H1 (cell line): ENCODE data around the gene SPINK9. TPM values are rescaled to one million over a fixed set of nuclear protein-coding genes. Genes with fewer than 3 reads are reported as not detected.

ENCODE experiments used
- CTCF ChIA-PET: fragments of 300-600 bp; sonication (Branson Sonifier 250); formaldehyde crosslinking; loops from one replicate; lab custom pipeline; 2021; ENCODE audit not compliant: partially characterized antibody; lab: Charles Lee
- POLR2A ChIA-PET: fragments of 300-600 bp; sonication (Branson Sonifier 250); formaldehyde crosslinking; loops from one replicate; lab custom pipeline; 2021; ENCODE audit warnings: inconsistent platforms; ENCODE audit not compliant: partially characterized antibody; lab: Charles Lee
- DNase-seq, 2 experiments: peaks; one replicate each; pipeline versions ENCODE4 v3.0.0 to v3.0.0-alpha.2; 2010 to 2022; ENCODE audit warnings: low spot score in 2 of 2, low read depth in 1 of 2, mixed read lengths in 1 of 2
- FAIRE-seq: peaks from 2 replicates; lab custom pipeline; 2011; peaks lifted over from hg19 to GRCh38; lab: Jason Lieb, UNC
- H2AFZ ChIP-seq: 2 replicates; pipeline ENCODE4 v1.8.1; 2012; ENCODE audit warnings: low read length, inconsistent platforms
- H2AK5ac ChIP-seq: 2 replicates; pipeline ENCODE4 v1.6.1; 2013; ENCODE audit warnings: low read depth, low read length
- H2BK120ac ChIP-seq: replicated peaks from 2 replicates; pipeline ENCODE3; 2013; ENCODE audit warnings: low read depth, low read length, inconsistent platforms
- H2BK12ac ChIP-seq: 2 replicates; pipeline ENCODE4 v1.6.1; 2013; ENCODE audit warnings: low read depth, low read length
- H2BK15ac ChIP-seq: 2 replicates; pipeline ENCODE4 v1.6.1; 2013; ENCODE audit warnings: low read length
- H2BK20ac ChIP-seq: 2 replicates; pipeline ENCODE4 v1.6.1; 2013; ENCODE audit warnings: low read length
- H2BK5ac ChIP-seq: 2 replicates; pipeline ENCODE4 v1.6.1; 2013; ENCODE audit warnings: low read depth, low read length
- H3K14ac ChIP-seq: 2 replicates; pipeline ENCODE4 v1.6.1; 2013; ENCODE audit warnings: inconsistent platforms; ENCODE audit not compliant: insufficient read length
- H3K18ac ChIP-seq: 2 replicates; pipeline ENCODE4 v1.6.1; 2013; ENCODE audit warnings: low read length; ENCODE audit errors: extremely low read depth
- H3K23ac ChIP-seq: 2 replicates; pipeline ENCODE4 v1.6.1; 2013; ENCODE audit warnings: inconsistent platforms; ENCODE audit not compliant: insufficient read length
- H3K23me2 ChIP-seq: 2 replicates; pipeline ENCODE4 v1.6.1; 2013; ENCODE audit warnings: low read depth, low read length
- H3K27ac ChIP-seq: 2 replicates; pipeline ENCODE4 v1.6.1; 2011; ENCODE audit warnings: low read depth, low read length, inconsistent platforms
- H3K27me3 ChIP-seq, 4 experiments: replicated peaks in 1 of 4; 1 replicate in 1 of 4; 2 replicates in 3 of 4; pipeline versions ENCODE4 v1.6.1 to v1.8.1; 2011 to 2013; ENCODE audit warnings: low read length in 3 of 4, mild to moderate bottlenecking in 3 of 4, inconsistent platforms in 2 of 4, mixed read lengths in 2 of 4, moderate library complexity in 1 of 4; ENCODE audit not compliant: control insufficient read depth in 3 of 4, insufficient read depth in 3 of 4; ENCODE audit errors: extremely low read depth in 1 of 4
- H3K36me3 ChIP-seq, 4 experiments: 2 replicates each; pipeline versions ENCODE4 v1.6.1 to v1.8.1; 2011 to 2013; ENCODE audit warnings: mild to moderate bottlenecking in 4 of 4, low read length in 3 of 4, moderate library complexity in 2 of 4, control low read depth in 1 of 4, inconsistent platforms in 1 of 4; ENCODE audit not compliant: insufficient read depth in 4 of 4, control insufficient read depth in 2 of 4
- H3K4ac ChIP-seq: replicated peaks from 2 replicates; pipeline ENCODE3; 2013; ENCODE audit warnings: low read length, low read depth, mixed read lengths, inconsistent platforms; ENCODE audit not compliant: insufficient read length
- H3K4me1 ChIP-seq, 4 experiments: replicated peaks in 1 of 4; 1 replicate in 1 of 4; 2 replicates in 3 of 4; pipeline versions ENCODE4 v1.6.1 to v1.8.1; 2011 to 2013; ENCODE audit warnings: low read length in 3 of 4, inconsistent platforms in 2 of 4, mixed read lengths in 1 of 4; ENCODE audit not compliant: insufficient read depth in 4 of 4, control insufficient read depth in 3 of 4
- H3K4me2 ChIP-seq, 2 experiments: 2 replicates each; pipeline versions ENCODE4 v1.6.1 to v1.8.1; 2011 to 2013; ENCODE audit warnings: low read depth in 2 of 2, low read length in 2 of 2, control low read depth in 1 of 2, inconsistent platforms in 1 of 2, mild to moderate bottlenecking in 1 of 2; ENCODE audit not compliant: insufficient read depth in 1 of 2
- H3K4me3 ChIP-seq, 4 experiments: fragments of 200-600, 300-600 bp in 1 of 4; sonication (generic), shearing (Covaris generic), sonication (Bioruptor Twin) in 1 of 4; 2 replicates each; pipeline versions ENCODE4 v1.5.1 to v1.8.1; 2011 to 2016; ENCODE audit warnings: low read length in 4 of 4, low read depth in 3 of 4, control low read depth in 2 of 4, inconsistent platforms in 2 of 4, mild to moderate bottlenecking in 2 of 4, mixed read lengths in 1 of 4, moderate library complexity in 1 of 4; ENCODE audit not compliant: insufficient read depth in 2 of 4; ENCODE audit errors: extremely low read depth in 1 of 4
- H3K56ac ChIP-seq: replicated peaks from 2 replicates; pipeline ENCODE3; 2013; ENCODE audit warnings: low read depth, mild to moderate bottlenecking, mixed read lengths, low read length, inconsistent platforms; ENCODE audit not compliant: insufficient read length
- H3K79me1 ChIP-seq: 2 replicates; pipeline ENCODE4 v1.6.1; 2013; ENCODE audit warnings: low read depth, low read length, control low read depth
- H3K79me2 ChIP-seq, 2 experiments: 2 replicates each; pipeline versions ENCODE4 v1.6.1 to v1.8.1; 2012 to 2013; ENCODE audit warnings: low read length in 2 of 2, mild to moderate bottlenecking in 2 of 2, inconsistent platforms in 1 of 2; ENCODE audit not compliant: insufficient read depth in 2 of 2, control insufficient read depth in 1 of 2
- H3K9ac ChIP-seq, 4 experiments: replicated peaks in 1 of 4; 1 replicate in 1 of 4; 2 replicates in 3 of 4; pipeline versions ENCODE4 v1.6.1 to v1.8.1; 2011 to 2013; ENCODE audit warnings: low read depth in 3 of 4, low read length in 3 of 4, control low read depth in 2 of 4, mild to moderate bottlenecking in 2 of 4, moderate library complexity in 2 of 4, inconsistent platforms in 1 of 4; ENCODE audit errors: extremely low read depth in 1 of 4
- H3K9me3 ChIP-seq, 2 experiments: 2 replicates each; pipeline versions ENCODE4 v1.6.1 to v1.8.1; 2012 to 2013; ENCODE audit warnings: mild to moderate bottlenecking in 2 of 2, moderate library complexity in 2 of 2, control low read depth in 1 of 2, inconsistent platforms in 1 of 2, low read depth in 1 of 2, low read length in 1 of 2, mixed read lengths in 1 of 2; ENCODE audit not compliant: insufficient read depth in 2 of 2
- H4K20me1 ChIP-seq, 2 experiments: replicated peaks in 1 of 2; 2 replicates each; pipeline versions ENCODE3 to v1.8.1; 2011 to 2013; ENCODE audit warnings: inconsistent platforms in 2 of 2, low read length in 2 of 2, mild to moderate bottlenecking in 1 of 2; ENCODE audit not compliant: insufficient read depth in 2 of 2, control insufficient read depth in 1 of 2
- H4K5ac ChIP-seq: 2 replicates; pipeline ENCODE4 v1.6.1; 2013; ENCODE audit warnings: low read length, low read depth, mixed read lengths, inconsistent platforms; ENCODE audit not compliant: insufficient read length
- H4K8ac ChIP-seq: 2 replicates; pipeline ENCODE4 v1.8.0; 2013; ENCODE audit warnings: mild to moderate bottlenecking, moderate library complexity, low read length, inconsistent platforms; ENCODE audit not compliant: insufficient read depth; ENCODE audit errors: extremely low read depth
- H4K91ac ChIP-seq: replicated peaks from 2 replicates; pipeline ENCODE3; 2013; ENCODE audit warnings: low read length, mixed read lengths, inconsistent platforms; ENCODE audit not compliant: insufficient read length
- JUND ChIP-seq: IDR thresholded peaks from 2 replicates; pipeline ENCODE4 v1.6.1; 2011; ENCODE audit warnings: mild to moderate bottlenecking, improper control_type of control experiment, low read length
- KDM5A ChIP-seq: fragments of 200-600 bp; IDR thresholded peaks from 2 replicates; pipeline ENCODE4 v1.7.1; 2012; ENCODE audit warnings: mild to moderate bottlenecking, low read length, inconsistent platforms, mixed read lengths
- MAFK ChIP-seq: IDR thresholded peaks from 2 replicates; pipeline ENCODE4 v1.6.1; 2012; ENCODE audit warnings: low read depth, mild to moderate bottlenecking, improper control_type of control experiment, low read length
- POLR2AphosphoS5 ChIP-seq: IDR thresholded peaks from 2 replicates; pipeline ENCODE4 v1.6.1; 2011; ENCODE audit warnings: low read depth, low read length
- SP2 ChIP-seq: IDR thresholded peaks from 2 replicates; pipeline ENCODE4 v1.6.1; 2012; ENCODE audit warnings: mild to moderate bottlenecking, low read length, inconsistent platforms
- SRF ChIP-seq: IDR thresholded peaks from 2 replicates; pipeline ENCODE4 v1.6.1; 2011; ENCODE audit warnings: mild to moderate bottlenecking, low read depth, low read length, moderate library complexity
- TBP ChIP-seq: IDR thresholded peaks from 2 replicates; pipeline ENCODE4 v1.6.1; 2011; ENCODE audit warnings: low read depth, low read length, improper control_type of control experiment
- TCF12 ChIP-seq: IDR thresholded peaks from 2 replicates; pipeline ENCODE4 v1.6.1; 2011; ENCODE audit warnings: low read depth, mild to moderate bottlenecking, low read length
- TEAD4 ChIP-seq: IDR thresholded peaks from 2 replicates; pipeline ENCODE4 v1.6.1; 2012; ENCODE audit warnings: low read depth, low read length, inconsistent platforms, mixed read lengths
- polyA plus RNA-seq, 7 experiments: library from polyadenylated mRNA; depleted of rRNA in 3 of 7; stranded (reverse) in 5 of 7; unstranded in 2 of 7; fragments of >200 nt in 5 of 7; fragments of 200-250 nt in 2 of 7; gene quantifications; 1 replicate in 5 of 7; 2 replicates in 1 of 7; 4 replicates in 1 of 7; pipeline versions ENCODE4 v1.2.1 to v1.2.3, GENCODE V29; 2011 to 2013; ENCODE audit warnings: missing spikeins in 2 of 7, mixed read lengths in 2 of 7
- total RNA-seq: library from RNA; stranded (reverse); fragmentation: NEBNext Ultra II Directional; extraction: Animal tissue kit (Norgen Biotek cat#: 25700); gene quantifications from 2 replicates; pipeline ENCODE4 v1.2.1, GENCODE V29; 2021

Gene SPINK9
- total and polyA plus RNA-seq, 2 of the 8 experiments (the other 6 are each of a cell fraction or from before 2014, with no cell fraction given): not detected

DNA sequence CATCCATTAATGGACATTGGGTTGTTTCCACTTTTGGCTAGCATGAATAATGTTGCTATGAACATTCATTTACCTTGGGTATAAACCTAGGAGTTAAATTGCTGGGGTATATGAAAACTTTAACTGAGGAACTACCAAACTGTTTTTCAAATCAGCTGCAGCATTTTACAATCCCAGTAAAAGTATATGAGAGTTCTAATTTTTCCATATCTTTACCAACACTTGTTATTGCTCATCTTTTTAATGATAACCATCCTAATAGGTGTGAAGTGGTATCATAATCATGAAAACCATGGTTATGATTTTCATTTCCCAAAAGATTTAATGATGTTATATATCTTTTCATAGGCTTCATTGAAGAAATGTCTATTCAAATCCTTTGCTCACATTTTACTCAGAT is 32.9 kb downstream of the SPINK9 start:
- FAIRE-seq: no peak
- POLR2A ChIA-PET: no interaction called here

More for the DNA sequence above, 32.9 kb downstream of the SPINK9 start:
- H2AFZ ChIP-seq: no peak overlapping the region
- H4K5ac ChIP-seq: no peak overlapping the region
- H3K23ac ChIP-seq: no peak overlapping the region
- H3K79me2 ChIP-seq: no peaks in the 10 kb centered on the region
- H3K36me3 ChIP-seq: no peaks in the 10 kb centered on the region
- no peak overlapping the region for H3K4me2 ChIP-seq
- H3K18ac ChIP-seq: no peak overlapping the region
- H3K23me2 ChIP-seq: no peaks in the 10 kb centered on the region
- H3K79me1 ChIP-seq: no peaks in the 10 kb centered on the region
- no peak overlapping the region for H2BK15ac ChIP-seq
- H2BK20ac ChIP-seq: no peak overlapping the region
- no peak overlapping the region for H3K4me3 ChIP-seq
- H3K4me1 ChIP-seq: no peaks in the 10 kb centered on the region
- H4K91ac ChIP-seq: no peak overlapping the region
- no peak overlapping the region for H3K27ac ChIP-seq
- no peak overlapping the region for H3K9ac ChIP-seq
- H4K20me1 ChIP-seq: no peaks in the 10 kb centered on the region
- TF ChIP-seq SP2: no peak
- TF ChIP-seq TBP: no peak
- TF ChIP-seq TCF12: no peak
- no peak for TF ChIP-seq SRF
- TF ChIP-seq MAFK: no peak
- no peak for TF ChIP-seq POLR2AphosphoS5
- no peak for TF ChIP-seq TEAD4
- no peak for TF ChIP-seq KDM5A
- no peak for TF ChIP-seq JUND
- no peak overlapping the region for H3K14ac ChIP-seq
- H3K56ac ChIP-seq: no peak overlapping the region
- no peak overlapping the region for H3K4ac ChIP-seq
- H3K27me3 ChIP-seq: no peaks in the 10 kb centered on the region
- no peak overlapping the region for H2BK5ac ChIP-seq
- H4K8ac ChIP-seq: no peak overlapping the region
- no peak overlapping the region for H2BK120ac ChIP-seq
- H2AK5ac ChIP-seq: no peak overlapping the region
- no peak for DNase-seq
- CTCF ChIA-PET: no interaction called here
- H2BK12ac ChIP-seq: no peak overlapping the region
- no peaks in the 10 kb centered on the region for H3K9me3 ChIP-seq
